Pancreas (tissue), 10 donors: Measurements from ENCODE around the gene SRSF1. TPM values are rescaled to one million over a fixed set of nuclear protein-coding genes. Genes with fewer than 3 reads are reported as not detected.

Source experiments
- ATAC-seq, 4 donors: fragments of 200-7000 bp; cut with Tn5 transposase; one replicate each; pipeline versions ENCODE4 v1.8.0 to v1.9.1; 2020; ENCODE audit warnings: mild to moderate bottlenecking in 4 of 4, moderate library complexity in 4 of 4
- DNase-seq, 6 donors: peaks; one replicate each; pipeline ENCODE4 v3.0.0-alpha.2; 2020
- FAIRE-seq: peaks from 2 replicates; lab custom pipeline; 2012; peaks lifted over from hg19 to GRCh38; lab: Jason Lieb, UNC
- H3K27ac ChIP-seq, 4 donors: fragments of 200-600 bp; sonication (generic); 1 replicate in 3 of 4; 2 replicates in 1 of 4; pipeline versions ENCODE4 v1.5.0 to v1.8.0; 2020
- H3K27me3 ChIP-seq, 4 donors: fragments of 200-600 bp; one replicate each; pipeline ENCODE4 v1.8.0; 2021
- H3K36me3 ChIP-seq, 3 donors: fragments of 200-600 bp; sonication (generic) in 1 of 3; one replicate each; pipeline versions ENCODE4 v1.5.0 to v1.8.0; 2020 to 2021
- H3K4me1 ChIP-seq, 3 donors: fragments of 200-600 bp; one replicate each; pipeline ENCODE4 v1.8.0; 2021
- H3K4me3 ChIP-seq, 4 donors: fragments of 200-600 bp; sonication (generic) in 2 of 4; one replicate each; pipeline versions ENCODE4 v1.5.0 to v1.8.0; 2020 to 2021
- H3K9me3 ChIP-seq, 4 donors: fragments of 200-600 bp; one replicate each; pipeline ENCODE4 v1.8.0; 2021
- WGBS, 2 donors: extraction: QIAGEN DNeasy Blood & Tissue Kit; methylation state at CpG; one replicate each; pipeline ENCODE4 v1.1.7; 2013; 5-methylcytosine and 5-hydroxymethylcytosine counted together
- intact Hi-C, 3 donors: fragments of 100-400 bp; cut with DNase I; formaldehyde crosslinking; loops; one replicate each; pipeline versions ENCODE4 v1.11.1 to v1.14.2; 2022
- polyA plus RNA-seq, 2 donors: library from polyadenylated mRNA; stranded (reverse); fragments of 200-250 nt; gene quantifications; one replicate each; pipeline ENCODE4 v1.2.3, GENCODE V29; 2013
- total RNA-seq, 6 donors: library from RNA; stranded (reverse); fragmentation: NEBNext Ultra II Directional in 4 of 6; extraction: Animal tissue kit (Norgen Biotek cat#: 25700) in 4 of 6; gene quantifications; one replicate each; pipeline versions ENCODE4 v1.2.1 to v1.2.4, GENCODE V29; 2021 to 2023
- TF ChIP-seq, protein P1 (sequence below), 4 donors: fragments of 200-600 bp; sonication (generic) in 3 of 4; IDR thresholded peaks; one replicate each; pipeline versions ENCODE4 v1.5.0 to v1.8.0; 2021; ENCODE audit warnings: antibody characterized with exemption in 4 of 4
- donor health status: healthy with polysubstance abuse.
- donor health status: DM: no; HTN: no; CAD: no; lungs with moderate emphysema.
- donor health status: DM: no; HTN: no; CAD: no.
- donor health status: control.
- donor health status: control.
- donor health status: Bipolar disorder and iron deficiency.
- donor health status: DM: yes; HTN: yes; CAD: no.
- donor health status: DM: no; HTN: no; CAD: no.
- donor health status: DM: no; HTN: no; CAD: no.
- donor health status: DM: yes; HTN: yes; CAD: no.

Gene SRSF1
- total and polyA plus RNA-seq, 8 donors, result 37.5 to 95.2 (median 67.2) TPM

DNA sequence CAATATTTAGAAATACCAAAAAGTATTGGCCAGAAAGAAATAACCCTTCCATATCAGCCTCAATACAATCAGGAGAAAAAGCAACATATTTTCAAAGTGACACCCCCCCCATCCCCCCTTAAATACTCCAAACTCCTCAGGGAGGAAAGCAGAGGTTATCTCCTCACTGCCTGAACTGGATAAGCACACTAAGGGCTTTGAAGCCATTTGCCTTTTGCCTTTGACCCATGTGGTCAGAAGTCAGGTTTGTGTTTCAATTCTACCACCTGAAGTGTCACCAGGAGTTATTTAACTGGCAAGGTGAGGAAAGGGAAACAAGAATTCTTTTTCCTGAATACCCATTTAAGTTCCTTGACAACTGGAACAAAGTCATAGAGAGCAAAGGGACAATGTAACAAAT is 15.5 kb downstream of the SRSF1 start:
- H3K9me3 ChIP-seq, result no peaks in the 10 kb centered on the region
- H3K4me3 ChIP-seq, result no peak overlapping the region
- TF ChIP-seq, protein P1, sequence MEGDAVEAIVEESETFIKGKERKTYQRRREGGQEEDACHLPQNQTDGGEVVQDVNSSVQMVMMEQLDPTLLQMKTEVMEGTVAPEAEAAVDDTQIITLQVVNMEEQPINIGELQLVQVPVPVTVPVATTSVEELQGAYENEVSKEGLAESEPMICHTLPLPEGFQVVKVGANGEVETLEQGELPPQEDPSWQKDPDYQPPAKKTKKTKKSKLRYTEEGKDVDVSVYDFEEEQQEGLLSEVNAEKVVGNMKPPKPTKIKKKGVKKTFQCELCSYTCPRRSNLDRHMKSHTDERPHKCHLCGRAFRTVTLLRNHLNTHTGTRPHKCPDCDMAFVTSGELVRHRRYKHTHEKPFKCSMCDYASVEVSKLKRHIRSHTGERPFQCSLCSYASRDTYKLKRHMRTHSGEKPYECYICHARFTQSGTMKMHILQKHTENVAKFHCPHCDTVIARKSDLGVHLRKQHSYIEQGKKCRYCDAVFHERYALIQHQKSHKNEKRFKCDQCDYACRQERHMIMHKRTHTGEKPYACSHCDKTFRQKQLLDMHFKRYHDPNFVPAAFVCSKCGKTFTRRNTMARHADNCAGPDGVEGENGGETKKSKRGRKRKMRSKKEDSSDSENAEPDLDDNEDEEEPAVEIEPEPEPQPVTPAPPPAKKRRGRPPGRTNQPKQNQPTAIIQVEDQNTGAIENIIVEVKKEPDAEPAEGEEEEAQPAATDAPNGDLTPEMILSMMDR (IDR thresholded peaks at IDR 0.05), result no peak
- H3K4me1 ChIP-seq, result peaks cover 5 to 18% (median 13%) of the 10 kb centered on the region in 3 donors
- no peaks in the 10 kb centered on the region for H3K27me3 ChIP-seq
- no peaks in the 10 kb centered on the region for H3K36me3 ChIP-seq
- ATAC-seq, result no peak
- no peak for FAIRE-seq
- no peak for DNase-seq
- intact Hi-C loops, result no loop called here
- H3K27ac ChIP-seq, result no peak overlapping the region

DNA sequence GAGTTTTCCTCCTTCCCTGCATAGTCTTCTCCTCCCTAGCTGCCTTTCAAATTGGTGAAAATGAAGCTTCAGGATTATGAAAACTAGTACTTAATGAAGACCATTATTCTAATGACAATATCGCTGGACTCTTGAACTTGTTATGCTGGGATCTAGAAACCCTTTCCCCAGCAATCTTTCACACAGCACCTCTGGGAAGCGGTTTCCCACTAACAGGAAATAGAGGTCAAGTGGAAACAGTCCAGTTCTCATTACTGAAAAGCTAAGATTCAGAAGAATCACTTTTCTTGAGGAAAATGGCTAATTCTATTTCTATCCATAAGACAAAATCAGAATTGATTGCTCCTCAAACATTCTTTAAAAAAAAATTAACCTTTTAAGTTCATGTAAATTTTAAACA is 17.0 kb downstream of the SRSF1 start:
- Histone ChIP-seq H3K27me3 (no peaks in the 10 kb centered on the region), H3K9me3 (no peaks in the 10 kb centered on the region), H3K4me3 (no peak overlapping the region), H3K4me1 (peaks cover 13 to 33% (median 21%) of the 10 kb centered on the region in 3 donors), H3K36me3 (no peaks in the 10 kb centered on the region), H3K27ac (peak overlapping the region in 2 of 4 donors; percentile 96)
- no peak for FAIRE-seq
- ATAC-seq, result no peak
- DNase-seq, result no peak
- 56 to 58% methylated on average over 2 of the region's 2 CpGs for WGBS, 2 donors
- intact Hi-C loops, result no loop called here
- TF ChIP-seq, protein P1 (IDR thresholded peaks at IDR 0.05), result no peak

DNA sequence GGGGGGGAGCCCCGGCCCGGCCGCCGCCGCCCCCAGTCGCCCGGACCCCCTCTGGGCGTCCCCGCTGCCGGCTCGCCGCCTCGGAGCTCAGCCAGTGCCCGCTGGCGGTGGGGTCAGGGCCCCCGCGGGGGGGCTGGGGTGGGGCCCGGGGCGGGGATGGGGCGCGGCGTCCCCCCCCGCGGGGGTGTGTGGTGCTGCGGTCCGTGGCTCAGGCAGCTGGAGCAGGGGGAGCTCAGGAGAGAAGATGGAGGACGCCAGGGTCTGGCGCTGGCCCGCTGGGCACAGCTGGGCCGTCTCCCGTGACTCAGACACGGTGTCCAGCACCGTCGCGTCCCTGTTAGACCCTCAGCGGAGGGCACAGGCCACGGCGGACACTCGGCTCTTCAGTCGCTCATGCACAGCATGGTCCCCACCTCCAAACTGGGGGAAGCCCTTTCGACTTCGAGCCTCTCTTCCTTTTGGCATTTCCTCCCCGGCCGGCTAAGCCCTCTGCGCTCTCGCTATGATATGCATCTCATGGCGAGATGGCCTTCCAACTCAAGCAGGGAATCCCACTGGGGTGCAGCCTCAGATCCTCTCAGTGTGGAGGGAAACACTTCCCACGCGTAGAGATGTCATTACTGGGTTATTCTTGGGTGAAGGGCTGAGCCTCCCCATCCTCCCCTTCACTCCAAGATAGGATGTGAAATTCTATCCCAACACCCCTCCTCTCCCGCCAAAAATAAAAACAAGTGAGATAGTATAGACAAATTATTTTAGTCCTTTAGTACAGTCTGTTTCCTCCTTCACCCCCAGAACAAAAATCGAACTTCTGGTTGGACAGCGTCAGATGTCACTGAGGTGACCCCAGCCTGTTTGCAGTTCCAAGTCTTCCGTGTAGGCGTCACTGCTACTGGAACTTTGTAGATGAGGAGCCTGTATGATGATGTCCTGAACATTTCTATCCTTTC is 18.5 kb downstream of the SRSF1 start:
- Histone ChIP-seq H3K27me3 (no peaks in the 10 kb centered on the region), H3K9me3 (no peaks in the 10 kb centered on the region), H3K27ac (peak overlapping the region; percentile 85 to 96 (median 95)), H3K36me3 (no peaks in the 10 kb centered on the region), H3K4me3 (peak overlapping the region; percentile 26 to 86 (median 74)), H3K4me1 (peaks cover 21 to 45% (median 32%) of the 10 kb centered on the region in 3 donors)
- intact Hi-C loops, result no loop called here
- TF ChIP-seq, protein P1 (IDR thresholded peaks at IDR 0.05), result no peak
- ATAC-seq (peak; percentile 72 to 82 (median 78)), FAIRE-seq (no peak), DNase-seq (peak in 5 of 6 donors; percentile 73 to 85 (median 77))
- WGBS, 2 donors, result 1 to 2% methylated on average over 35 to 54 of the region's 54 CpGs

DNA sequence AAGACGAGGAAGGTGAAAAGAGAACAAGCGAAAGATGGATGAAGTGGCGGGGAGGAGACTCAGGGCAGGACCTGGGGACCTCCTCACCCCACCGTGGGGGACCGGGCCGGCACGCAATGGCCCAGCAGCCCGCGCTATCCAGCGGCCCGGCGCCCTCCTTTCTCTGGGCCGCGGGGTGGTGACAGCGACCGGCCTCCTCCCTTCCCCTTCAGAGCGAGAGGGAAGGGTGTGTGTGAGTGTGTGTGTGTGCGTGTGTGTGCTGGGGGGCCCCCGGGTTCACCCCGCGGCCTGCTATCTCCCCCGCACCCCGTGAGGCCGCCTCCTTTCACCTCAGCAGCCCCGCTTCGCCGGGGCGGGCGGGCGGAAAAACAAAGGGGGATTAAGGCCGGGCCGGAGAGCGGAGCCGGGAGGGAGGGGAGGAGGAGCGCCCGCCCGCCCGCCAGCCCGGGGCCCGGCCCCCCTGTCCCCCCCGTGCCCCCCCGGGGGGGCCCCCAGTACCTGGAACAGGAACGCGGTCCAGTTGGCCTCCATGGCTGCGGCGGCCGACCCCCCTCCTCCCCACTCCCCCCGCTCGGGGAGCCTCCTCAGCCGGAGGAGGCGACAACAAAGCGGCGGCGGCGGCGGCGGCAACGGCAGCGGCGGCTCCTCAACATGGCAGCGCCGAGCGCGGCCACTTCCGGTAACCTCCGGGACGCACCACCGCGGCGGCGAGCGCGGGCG is 19.3 kb downstream of the SRSF1 start, which contains the start of gene VEZF1:
Gene VEZF1, minus strand, starts transcription at position 674 of the 720 bp plus-strand sequence. Its CDS starts 143 bp downstream, at position 531.
- H3K9me3 ChIP-seq, result no peaks in the 10 kb centered on the region
- H3K4me3 ChIP-seq, result peak within 1 kb of the TSS; percentile 65 to 86 (median 74)
- TF ChIP-seq, protein P1 (IDR thresholded peaks at IDR 0.05), result no peak
- ATAC-seq (peak; percentile 66 to 83 (median 74)), FAIRE-seq (no peak), DNase-seq (peak in 5 of 6 donors; percentile 55 to 91 (median 75))
- intact Hi-C loops, result no loop called here
- H3K27ac ChIP-seq, result peak within 1 kb of the TSS; percentile 85 to 96 (median 95)
- no peaks in the 10 kb centered on the region for H3K27me3 ChIP-seq
- WGBS, 2 donors, result 0 to 1% methylated on average over 17 to 69 of the region's 74 CpGs
- peaks cover 24 to 52% (median 32%) of the 10 kb centered on the region in 3 donors for H3K4me1 ChIP-seq
- no peaks in the 10 kb centered on the region for H3K36me3 ChIP-seq
